CD4-positive, alpha-beta T cell (primary cell): ENCODE data around the gene SART3. TPM values are rescaled to one million over a fixed set of nuclear protein-coding genes. Genes with fewer than 3 reads are reported as not detected.

ENCODE experiments used
- ATAC-seq: fragments of 200-7000 bp; cut with Tn5 transposase; one replicate; pipeline ENCODE4 v1.10.0; 2022; ENCODE audit warnings: mild to moderate bottlenecking; ENCODE audit not compliant: poor library complexity
- CTCF ChIA-PET: fragments of 350-600 bp; sonication (Branson Sonifier 250); formaldehyde crosslinking; loops from one replicate; lab custom pipeline; 2021; ENCODE audit warnings: antibody characterized with exemption, inconsistent platforms; lab: Charles Lee
- POLR2A ChIA-PET: fragments of 350-600 bp; sonication (Branson Sonifier 250); formaldehyde crosslinking; loops from one replicate; lab custom pipeline; 2021; ENCODE audit warnings: antibody characterized with exemption, inconsistent platforms; lab: Charles Lee
- DNase-seq, 14 experiments: peaks; one replicate each; pipeline ENCODE4 v3.0.0-alpha.2; 2013 to 2020; ENCODE audit warnings: mixed read lengths in 2 of 14
- H3K27ac ChIP-seq, 2 donors: one replicate each; pipeline versions ENCODE4 v1.5.1 to v1.7.0; 2013; ENCODE audit warnings: low read length in 2 of 2, low read depth in 1 of 2, mild to moderate bottlenecking in 1 of 2
- H3K27me3 ChIP-seq, 2 experiments: 1 replicate in 1 of 2; 2 replicates in 1 of 2; pipeline versions ENCODE4 v1.6.1 to v1.7.0; 2013; ENCODE audit warnings: low read length in 2 of 2, control low read depth in 1 of 2, mild to moderate bottlenecking in 1 of 2, moderate library complexity in 1 of 2; ENCODE audit not compliant: insufficient read depth in 2 of 2, control insufficient read depth in 1 of 2
- H3K36me3 ChIP-seq: one replicate; pipeline ENCODE4 v1.6.1; 2013; ENCODE audit warnings: low read length, control low read depth; ENCODE audit not compliant: insufficient read depth
- H3K4me1 ChIP-seq: one replicate; pipeline ENCODE4 v1.6.1; 2013; ENCODE audit warnings: low read length, control low read depth; ENCODE audit not compliant: insufficient read depth
- H3K4me3 ChIP-seq: one replicate; pipeline ENCODE4 v1.5.1; 2013; ENCODE audit warnings: mild to moderate bottlenecking, low read length, moderate library complexity
- H3K9me3 ChIP-seq, 2 experiments: 1 replicate in 1 of 2; 2 replicates in 1 of 2; pipeline versions ENCODE4 v1.6.1 to v1.7.0; 2013; ENCODE audit warnings: low read length in 2 of 2, mild to moderate bottlenecking in 2 of 2, control low read depth in 1 of 2, moderate library complexity in 1 of 2; ENCODE audit not compliant: control insufficient read depth in 1 of 2, insufficient read depth in 1 of 2
- H3K27ac Mint-ChIP-seq: one replicate; pipeline ENCODE4 v1.8.0; 2020; ENCODE audit warnings: mixed read lengths
- H3K27me3 Mint-ChIP-seq: one replicate; pipeline ENCODE4 v1.8.0; 2021; ENCODE audit warnings: mixed read lengths
- H3K36me3 Mint-ChIP-seq: one replicate; pipeline ENCODE4 v1.8.0; 2021; ENCODE audit warnings: low read depth, mixed read lengths
- H3K4me1 Mint-ChIP-seq: one replicate; pipeline ENCODE4 v1.8.0; 2021; ENCODE audit warnings: low read depth, mixed read lengths
- H3K4me3 Mint-ChIP-seq: one replicate; pipeline ENCODE4 v1.8.0; 2020; ENCODE audit warnings: mild to moderate bottlenecking, mixed read lengths
- H3K9me3 Mint-ChIP-seq: one replicate; pipeline ENCODE4 v1.8.0; 2020; ENCODE audit warnings: mixed read lengths
- intact Hi-C, 2 experiments: fragments of 100-400 bp; cut with DNase I in 1 of 2; cut with micrococcal nuclease in 1 of 2; formaldehyde crosslinking; loops; one replicate each; pipeline versions ENCODE4 v1.15.1 to v1.9.0; 2023 to 2025; cut with DNase I, micrococcal nuclease
- total RNA-seq, 174 experiments: library from RNA in 2 of 174; stranded (reverse) in 2 of 174; gene quantifications; one replicate each; pipeline ENCODE4 v1.2.3 and lab custom pipeline; 2021 to 2026
- TF ChIP-seq, protein P1 (sequence below): fragments of 200-600 bp; IDR thresholded peaks from one replicate; pipeline ENCODE4 v1.8.0; 2022; ENCODE audit warnings: antibody characterized with exemption, mild to moderate bottlenecking

The SART3 gene
- total RNA-seq, 2 experiments from 2014 or later: 95.1 to 104 TPM

DNA sequence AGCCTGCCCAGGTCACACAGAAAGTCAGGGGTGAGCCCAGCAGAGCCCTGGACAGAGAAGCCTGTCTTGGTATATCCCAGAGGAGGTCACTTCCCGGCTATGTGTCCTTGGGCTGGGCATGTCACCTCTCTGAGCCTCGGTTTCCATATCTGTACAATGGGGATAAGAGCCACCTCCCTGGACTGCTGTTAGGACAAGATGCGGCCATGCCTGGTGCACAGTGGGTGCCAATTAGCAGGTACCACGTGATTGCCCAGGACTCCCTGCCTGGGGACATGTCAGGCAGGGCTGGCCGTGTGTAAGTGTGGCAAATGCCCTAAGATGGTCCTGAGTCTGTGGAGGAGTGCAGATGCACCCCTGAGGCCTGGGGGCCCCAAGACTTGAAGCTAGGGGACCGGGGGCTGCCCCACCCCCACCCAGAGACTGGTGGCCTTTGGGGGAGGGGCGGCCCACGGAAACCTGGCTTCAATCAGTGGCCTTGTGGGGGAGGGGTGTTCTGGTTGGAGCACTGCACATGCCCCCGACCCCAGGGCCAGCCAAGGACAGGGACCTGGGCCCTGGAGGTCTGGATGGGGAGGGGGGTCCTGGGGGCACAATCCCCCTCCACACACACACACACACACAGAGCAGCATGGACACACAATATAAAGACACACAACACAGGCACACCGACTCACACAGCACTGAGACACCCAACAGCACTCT lies 36.0 kb upstream of the SART3 start:
- CTCF ChIA-PET: no interaction called here
- Histone ChIP-seq H3K36me3 (no peaks in the 10 kb centered on the region), H3K9me3 (no peaks in the 10 kb centered on the region), H3K27me3 (no peaks in the 10 kb centered on the region), H3K4me1 (no peaks in the 10 kb centered on the region), H3K4me3 (no peak overlapping the region), H3K27ac (no peak overlapping the region)
- no peak for DNase-seq
- TF ChIP-seq, protein P1, sequence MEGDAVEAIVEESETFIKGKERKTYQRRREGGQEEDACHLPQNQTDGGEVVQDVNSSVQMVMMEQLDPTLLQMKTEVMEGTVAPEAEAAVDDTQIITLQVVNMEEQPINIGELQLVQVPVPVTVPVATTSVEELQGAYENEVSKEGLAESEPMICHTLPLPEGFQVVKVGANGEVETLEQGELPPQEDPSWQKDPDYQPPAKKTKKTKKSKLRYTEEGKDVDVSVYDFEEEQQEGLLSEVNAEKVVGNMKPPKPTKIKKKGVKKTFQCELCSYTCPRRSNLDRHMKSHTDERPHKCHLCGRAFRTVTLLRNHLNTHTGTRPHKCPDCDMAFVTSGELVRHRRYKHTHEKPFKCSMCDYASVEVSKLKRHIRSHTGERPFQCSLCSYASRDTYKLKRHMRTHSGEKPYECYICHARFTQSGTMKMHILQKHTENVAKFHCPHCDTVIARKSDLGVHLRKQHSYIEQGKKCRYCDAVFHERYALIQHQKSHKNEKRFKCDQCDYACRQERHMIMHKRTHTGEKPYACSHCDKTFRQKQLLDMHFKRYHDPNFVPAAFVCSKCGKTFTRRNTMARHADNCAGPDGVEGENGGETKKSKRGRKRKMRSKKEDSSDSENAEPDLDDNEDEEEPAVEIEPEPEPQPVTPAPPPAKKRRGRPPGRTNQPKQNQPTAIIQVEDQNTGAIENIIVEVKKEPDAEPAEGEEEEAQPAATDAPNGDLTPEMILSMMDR: no peak
- Mint-ChIP-seq H3K9me3 (no peaks in the 10 kb centered on the region), H3K4me3 (no peak overlapping the region), H3K27ac (no peak overlapping the region), H3K27me3 (no peaks in the 10 kb centered on the region), H3K4me1 (no peaks in the 10 kb centered on the region), H3K36me3 (no peaks in the 10 kb centered on the region)
- intact Hi-C loops: no loop called here
- ATAC-seq: no peak
- POLR2A ChIA-PET: no interaction called here

GRCh38 chr12:108595711-108596647 lies 35.0 kb upstream of the SART3 start:
- Histone ChIP-seq H3K36me3 (no peaks in the 10 kb centered on the region), H3K27ac (no peak overlapping the region), H3K9me3 (no peaks in the 10 kb centered on the region), H3K4me3 (no peak overlapping the region), H3K27me3 (no peaks in the 10 kb centered on the region), H3K4me1 (no peaks in the 10 kb centered on the region)
- no peak for DNase-seq
- no peak overlapping the region for H3K4me3 Mint-ChIP-seq
- no peak overlapping the region for H3K27ac Mint-ChIP-seq
- intact Hi-C loops: no loop called here
- ChIA-PET CTCF (no interaction called here), POLR2A (interaction anchor here (1.2 kb wide), 1 partner anchor 11 kb away, joined by 3 read pairs; no protein-coding TSS in a partner anchor)
- H3K9me3 Mint-ChIP-seq: no peaks in the 10 kb centered on the region
- no peaks in the 10 kb centered on the region for H3K27me3 Mint-ChIP-seq
- TF ChIP-seq, protein P1: no peak
- ATAC-seq: no peak
- H3K4me1 Mint-ChIP-seq: no peaks in the 10 kb centered on the region
- no peaks in the 10 kb centered on the region for H3K36me3 Mint-ChIP-seq

DNA sequence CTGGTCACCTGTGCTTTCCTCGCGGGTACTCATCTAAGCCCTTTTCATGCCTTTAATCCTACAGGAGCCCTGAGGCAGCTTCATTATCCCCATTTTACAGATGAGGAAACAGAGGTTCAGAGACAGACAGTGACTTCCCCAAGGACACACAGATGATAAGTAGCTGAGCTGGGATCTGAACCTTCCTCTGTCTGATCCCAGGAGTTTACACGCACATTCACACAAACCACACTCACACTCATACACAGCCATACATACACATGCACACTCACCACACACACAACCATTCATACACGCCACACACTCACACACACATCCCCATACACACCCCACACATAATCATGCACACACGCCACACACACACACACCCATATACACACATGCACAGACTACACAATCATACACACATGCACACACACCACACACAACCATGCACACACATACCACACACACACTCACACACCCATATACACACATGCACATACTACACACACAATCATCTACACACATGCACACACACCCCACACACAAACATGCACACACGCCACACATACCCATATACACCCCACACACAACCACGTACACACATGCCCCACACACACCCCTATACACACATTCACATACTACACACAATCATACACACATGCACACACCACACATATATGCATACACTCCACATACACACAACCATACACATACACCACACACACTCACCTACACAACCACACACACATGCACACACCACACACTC lies 34.2 kb upstream of the SART3 start:
- ChIA-PET CTCF (no interaction called here), POLR2A (interaction anchor here (1.2 kb wide), 1 partner anchor 11 kb away, joined by 3 read pairs; no protein-coding TSS in a partner anchor)
- Histone ChIP-seq H3K9me3 (no peaks in the 10 kb centered on the region), H3K36me3 (no peaks in the 10 kb centered on the region), H3K4me3 (no peak overlapping the region), H3K27ac (no peak overlapping the region), H3K27me3 (no peaks in the 10 kb centered on the region), H3K4me1 (no peaks in the 10 kb centered on the region)
- intact Hi-C loops: no loop called here
- Mint-ChIP-seq H3K27ac (no peak overlapping the region), H3K4me1 (no peaks in the 10 kb centered on the region), H3K9me3 (no peaks in the 10 kb centered on the region), H3K4me3 (no peak overlapping the region), H3K27me3 (no peaks in the 10 kb centered on the region), H3K36me3 (no peaks in the 10 kb centered on the region)
- TF ChIP-seq, protein P1: no peak
- ATAC-seq: no peak
- no peak for DNase-seq
